ENCODE results near the gene CSKMT.
"Not testable (repeated sequence)": the region's sequence is repeated elsewhere in the genome, so short reads cannot be mapped to it uniquely, and the experiment has no call there.

Gene CSKMT

GRCh38 chr11:62687508-62688396 lies 22.6 kb downstream of the CSKMT start:
- Mint-ChIP-seq H3K27me3 (peaks cover 32% of the 10 kb centered on the region), H3K9me3 (no peaks in the 10 kb centered on the region), H3K4me1 (ENCODE audit: low read depth) (peaks cover 9% of the 10 kb centered on the region), H3K36me3 (ENCODE audit: low read depth) (peaks cover 38% of the 10 kb centered on the region), H3K27ac (peak overlapping the region; percentile 25), H3K4me3 (peak overlapping the region; percentile 48)
- intact Hi-C loops (cut with micrococcal nuclease) = no loop called here

GRCh38 chr11:62688491-62688890 lies 23.4 kb downstream of the CSKMT start:
- peaks cover 43% of the 10 kb centered on the region for H3K36me3 Mint-ChIP-seq (ENCODE audit: low read depth)
- H3K27ac Mint-ChIP-seq = no peak overlapping the region
- peaks cover 9% of the 10 kb centered on the region for H3K4me1 Mint-ChIP-seq (ENCODE audit: low read depth)
- no peak overlapping the region for H3K4me3 Mint-ChIP-seq
- H3K9me3 Mint-ChIP-seq = no peaks in the 10 kb centered on the region
- intact Hi-C loops (cut with micrococcal nuclease) = no loop called here
- peaks cover 32% of the 10 kb centered on the region for H3K27me3 Mint-ChIP-seq

GRCh38 chr11:62689421-62690183 lies 24.5 kb downstream of the CSKMT start, which contains the start of gene LRRN4CL:
LRRN4CL (minus strand) TSS chr11:62689530; CDS start chr11:62688508, 1,022 bp downstream.
- Mint-ChIP-seq H3K27me3 (peaks cover 32% of the 10 kb centered on the region), H3K4me1 (ENCODE audit: low read depth) (peaks cover 11% of the 10 kb centered on the region), H3K4me3 (no peak within 1 kb of the TSS), H3K27ac (no peak within 1 kb of the TSS), H3K36me3 (ENCODE audit: low read depth) (peaks cover 54% of the 10 kb centered on the region), H3K9me3 (no peaks in the 10 kb centered on the region)
- intact Hi-C loops (cut with micrococcal nuclease) = loop anchor here (10.0 kb wide), 1 partner anchor 295 kb away; no protein-coding TSS in a partner anchor

GRCh38 chr11:62693624-62694023 lies 28.5 kb downstream of the CSKMT start:
- H3K4me3 Mint-ChIP-seq; H3K4me1 Mint-ChIP-seq (ENCODE audit: low read depth); H3K9me3 Mint-ChIP-seq; H3K27ac Mint-ChIP-seq: not testable (repeated sequence)
- intact Hi-C loops (cut with micrococcal nuclease) = loop anchor here (1.0 to 10.0 kb wide), 2 partner anchors 13 to 299 kb away; no protein-coding TSS in a partner anchor
- H3K27me3 Mint-ChIP-seq = peaks cover 11% of the 10 kb centered on the region
- H3K36me3 Mint-ChIP-seq (ENCODE audit: low read depth) = peaks cover 87% of the 10 kb centered on the region

GRCh38 chr11:62694455-62695167 lies 29.5 kb downstream of the CSKMT start:
- peaks cover 90% of the 10 kb centered on the region for H3K36me3 Mint-ChIP-seq (ENCODE audit: low read depth)
- no peak overlapping the region for H3K4me3 Mint-ChIP-seq
- peaks cover 4% of the 10 kb centered on the region for H3K27me3 Mint-ChIP-seq
- H3K9me3 Mint-ChIP-seq = no peaks in the 10 kb centered on the region
- peaks cover 9% of the 10 kb centered on the region for H3K4me1 Mint-ChIP-seq (ENCODE audit: low read depth)
- intact Hi-C loops (cut with micrococcal nuclease) = loop anchor here (1.0 to 10.0 kb wide), 2 partner anchors 14 to 300 kb away; no protein-coding TSS in a partner anchor
- peak overlapping the region; percentile 4 for H3K27ac Mint-ChIP-seq

GRCh38 chr11:62702246-62702645 lies 37.1 kb downstream of the CSKMT start:
- H3K4me1 Mint-ChIP-seq (ENCODE audit: low read depth) = peaks cover 47% of the 10 kb centered on the region
- H3K27ac Mint-ChIP-seq = peak overlapping the region; percentile 86
- H3K9me3 Mint-ChIP-seq = no peaks in the 10 kb centered on the region
- H3K27me3 Mint-ChIP-seq = no peaks in the 10 kb centered on the region
- intact Hi-C loops (cut with micrococcal nuclease) = no loop called here
- no peak overlapping the region for H3K4me3 Mint-ChIP-seq
- H3K36me3 Mint-ChIP-seq (ENCODE audit: low read depth) = peaks cover 63% of the 10 kb centered on the region

- H3K4me1 Mint-ChIP-seq (ENCODE audit: low read depth) = peaks cover 64% of the 10 kb centered on the region
- peak overlapping the region; percentile 70 for H3K27ac Mint-ChIP-seq
- intact Hi-C loops (cut with micrococcal nuclease); H3K27me3 Mint-ChIP-seq; H3K9me3 Mint-ChIP-seq: not testable (repeated sequence)
- H3K4me3 Mint-ChIP-seq = peak overlapping the region; percentile 32
- peaks cover 60% of the 10 kb centered on the region for H3K36me3 Mint-ChIP-seq (ENCODE audit: low read depth)
These were observed 38.8 kb downstream of the CSKMT start for GRCh38 chr11:62703921-62704320.

- Mint-ChIP-seq H3K4me1 (ENCODE audit: low read depth) (peaks cover 76% of the 10 kb centered on the region), H3K27me3 (no peaks in the 10 kb centered on the region), H3K9me3 (no peaks in the 10 kb centered on the region), H3K36me3 (ENCODE audit: low read depth) (peaks cover 63% of the 10 kb centered on the region), H3K27ac (peak overlapping the region; percentile 92), H3K4me3 (peak overlapping the region; percentile 94)
- intact Hi-C loops (cut with micrococcal nuclease) = loop anchor here (5.0 kb wide), 1 partner anchor 113 kb away; the partner anchor contains the start of gene TUT1
These were observed 40.3 kb downstream of the CSKMT start for GRCh38 chr11:62705413-62705812.

- Mint-ChIP-seq H3K27ac (peak overlapping the region; percentile 92), H3K4me1 (ENCODE audit: low read depth) (peaks cover 77% of the 10 kb centered on the region), H3K36me3 (ENCODE audit: low read depth) (peaks cover 63% of the 10 kb centered on the region), H3K4me3 (peak overlapping the region; percentile 94), H3K9me3 (no peaks in the 10 kb centered on the region), H3K27me3 (no peaks in the 10 kb centered on the region)
- intact Hi-C loops (cut with micrococcal nuclease) = loop anchor here (5.0 kb wide), 1 partner anchor 114 kb away; the partner anchor contains the start of gene TUT1
These were observed 41.1 kb downstream of the CSKMT start for GRCh38 chr11:62705880-62706849.

- peak overlapping the region; percentile 94 for H3K4me3 Mint-ChIP-seq
- peaks cover 74% of the 10 kb centered on the region for H3K4me1 Mint-ChIP-seq (ENCODE audit: low read depth)
- H3K36me3 Mint-ChIP-seq (ENCODE audit: low read depth) = peaks cover 63% of the 10 kb centered on the region
- peak overlapping the region; percentile 92 for H3K27ac Mint-ChIP-seq
- H3K9me3 Mint-ChIP-seq = no peaks in the 10 kb centered on the region
- intact Hi-C loops (cut with micrococcal nuclease) = loop anchor here (5.0 kb wide), 1 partner anchor 115 kb away; the partner anchor contains the start of gene TUT1
- H3K27me3 Mint-ChIP-seq = no peaks in the 10 kb centered on the region
These were observed 41.7 kb downstream of the CSKMT start for GRCh38 chr11:62706850-62707247.

GRCh38 chr11:62707277-62707861 lies 42.3 kb downstream of the CSKMT start, which contains the start of the genes BSCL2 and GNG3:
BSCL2 (minus strand) TSS chr11:62707424; CDS start chr11:62707195, 229 bp downstream.
GNG3 (plus strand) TSS chr11:62707676; CDS start chr11:62708296, 620 bp downstream.
- Mint-ChIP-seq H3K4me1 (ENCODE audit: low read depth) (peaks cover 69% of the 10 kb centered on the region), H3K36me3 (ENCODE audit: low read depth) (peaks cover 63% of the 10 kb centered on the region), H3K27ac (peak within 1 kb of the TSS; percentile 92), H3K4me3 (peak within 1 kb of the TSS; percentile 94), H3K9me3 (no peaks in the 10 kb centered on the region), H3K27me3 (no peaks in the 10 kb centered on the region)
- intact Hi-C loops (cut with micrococcal nuclease) = loop anchor here (5.0 kb wide), 1 partner anchor 115 kb away; the partner anchor contains the start of gene TUT1

- intact Hi-C loops (cut with micrococcal nuclease) = loop anchor here (5.0 kb wide), 1 partner anchor 116 kb away; the partner anchor contains the start of gene TUT1
- no peaks in the 10 kb centered on the region for H3K27me3 Mint-ChIP-seq
These were observed 43.3 kb downstream of the CSKMT start for GRCh38 chr11:62708392-62708791.

More at GRCh38 chr11:62708392-62708791, 43.3 kb downstream of the CSKMT start:
- Mint-ChIP-seq H3K4me3 (peak overlapping the region; percentile 91), H3K36me3 (ENCODE audit: low read depth) (peaks cover 70% of the 10 kb centered on the region), H3K4me1 (ENCODE audit: low read depth) (peaks cover 63% of the 10 kb centered on the region), H3K27ac (peak overlapping the region; percentile 91), H3K9me3 (no peaks in the 10 kb centered on the region)
